ENCODE results near the gene D2HGDH. TPM values are rescaled to one million over a fixed set of nuclear protein-coding genes. Genes with fewer than 3 reads are reported as not detected.

Gene D2HGDH
- total RNA-seq, 3 donors from 2014 or later (not counting 1 experiment from before 2014, with no cell fraction given): 28.9 to 45.5 (median 43.4) TPM

- Mint-ChIP-seq H3K27me3 (ENCODE audit: low read depth in 2 of 2) (peaks cover 7 to 13% of the 10 kb centered on the region in 2 donors), H3K9me3 (no peaks in the 10 kb centered on the region), H3K4me3 (no peak overlapping the region), H3K36me3 (no peaks in the 10 kb centered on the region), H3K4me1 (peaks cover 5 to 12% of the 10 kb centered on the region in 2 donors), H3K27ac (no peak overlapping the region)
- no peak overlapping the region for H3K4me3 ChIP-seq (ENCODE audit: low read length)
- H3K27ac ChIP-seq (ENCODE audit: low read length): no peak overlapping the region
- no peaks in the 10 kb centered on the region for H3K9me3 ChIP-seq (ENCODE audit: control insufficient read depth, insufficient read depth, low read length)
- H3K27me3 ChIP-seq (ENCODE audit: control insufficient read depth, insufficient read depth, low read length): peaks cover 14% of the 10 kb centered on the region
- H3K4me1 ChIP-seq (ENCODE audit: control insufficient read depth, insufficient read depth, low read length): peaks cover 22% of the 10 kb centered on the region
- TF ChIP-seq CTCF (IDR thresholded peaks at IDR 0.05): no peak
- no peaks in the 10 kb centered on the region for H3K36me3 ChIP-seq (ENCODE audit: control insufficient read depth, insufficient read depth, low read length)
- DNase-seq (no peak), ATAC-seq (no peak)
- WGBS (ENCODE audit: insufficient coverage): 94% methylated on average over 44 of the region's 44 CpGs
- intact Hi-C loops (cut with micrococcal nuclease): loop anchor here (5.0 kb wide), 1 partner anchor 75 kb away; no protein-coding TSS in a partner anchor
Measured at GRCh38 chr2:241801611-241802420, 67.4 kb downstream of the D2HGDH start.

GRCh38 chr2:241802421-241803318, 68.2 kb downstream of the D2HGDH start:
- H3K27ac ChIP-seq (ENCODE audit: low read length): no peak overlapping the region
- 72% methylated on average over 32 of the region's 32 CpGs for WGBS (ENCODE audit: insufficient coverage)
- peaks cover 5 to 12% of the 10 kb centered on the region in 2 donors for H3K4me1 Mint-ChIP-seq
- H3K4me1 ChIP-seq (ENCODE audit: control insufficient read depth, insufficient read depth, low read length): peaks cover 22% of the 10 kb centered on the region
- peak overlapping the region; percentile 49 for H3K4me3 Mint-ChIP-seq
- DNase-seq (no peak), ATAC-seq (peak in 1 of 3 donors; percentile 37)
- no peaks in the 10 kb centered on the region for H3K36me3 Mint-ChIP-seq
- H3K36me3 ChIP-seq (ENCODE audit: control insufficient read depth, insufficient read depth, low read length): no peaks in the 10 kb centered on the region
- intact Hi-C loops (cut with micrococcal nuclease): loop anchor here (5.0 kb wide), 1 partner anchor 75 kb away; no protein-coding TSS in a partner anchor
- H3K4me3 ChIP-seq (ENCODE audit: low read length): peak overlapping the region; percentile 9
- H3K27ac Mint-ChIP-seq: peak overlapping the region in 1 of 2 donors; percentile 17
- no peak for TF ChIP-seq CTCF (IDR thresholded peaks at IDR 0.05)
- no peaks in the 10 kb centered on the region for H3K9me3 ChIP-seq (ENCODE audit: control insufficient read depth, insufficient read depth, low read length)
- H3K9me3 Mint-ChIP-seq: no peaks in the 10 kb centered on the region
- peaks cover 14% of the 10 kb centered on the region for H3K27me3 ChIP-seq (ENCODE audit: control insufficient read depth, insufficient read depth, low read length)
- peaks cover 7 to 11% of the 10 kb centered on the region in 2 donors for H3K27me3 Mint-ChIP-seq (ENCODE audit: low read depth in 2 of 2)

GRCh38 chr2:241803387-241804325, 69.2 kb downstream of the D2HGDH start:
- Mint-ChIP-seq H3K36me3 (no peaks in the 10 kb centered on the region), H3K4me1 (peaks cover 5 to 12% of the 10 kb centered on the region in 2 donors), H3K27ac (peak overlapping the region in 1 of 2 donors; percentile 17), H3K4me3 (peak overlapping the region; percentile 82), H3K27me3 (ENCODE audit: low read depth in 2 of 2) (peaks cover 7 to 11% of the 10 kb centered on the region in 2 donors), H3K9me3 (no peaks in the 10 kb centered on the region)
- peaks cover 22% of the 10 kb centered on the region for H3K4me1 ChIP-seq (ENCODE audit: control insufficient read depth, insufficient read depth, low read length)
- intact Hi-C loops (cut with micrococcal nuclease): loop anchor here (5.0 kb wide), 1 partner anchor 74 kb away; no protein-coding TSS in a partner anchor
- peak overlapping the region; percentile 34 for H3K4me3 ChIP-seq (ENCODE audit: low read length)
- no peak overlapping the region for H3K27ac ChIP-seq (ENCODE audit: low read length)
- ATAC-seq: peak; percentile 71 to 84 (median 79)
- TF ChIP-seq CTCF (IDR thresholded peaks at IDR 0.05): no peak
- peaks cover 14% of the 10 kb centered on the region for H3K27me3 ChIP-seq (ENCODE audit: control insufficient read depth, insufficient read depth, low read length)
- no peaks in the 10 kb centered on the region for H3K9me3 ChIP-seq (ENCODE audit: control insufficient read depth, insufficient read depth, low read length)
- no peaks in the 10 kb centered on the region for H3K36me3 ChIP-seq (ENCODE audit: control insufficient read depth, insufficient read depth, low read length)
- peak; percentile 50 to 72 for DNase-seq
- WGBS (ENCODE audit: insufficient coverage): 4% methylated on average over 109 of the region's 109 CpGs

Data from natural killer cell (primary cell).